Activated B cell treated with CpG ODN at 0.5 μM for 24 hours (primary cell): ENCODE measurements around the gene SEMA6A. TPM values are rescaled to one million over a fixed set of nuclear protein-coding genes. Genes with fewer than 3 reads are reported as not detected.

Source experiments
- ATAC-seq: fragments of 200-7000 bp; cut with Tn5 transposase; one replicate; pipeline ENCODE4 v1.10.0; 2021; ENCODE audit warnings: low read depth, mild to moderate bottlenecking, moderate library complexity
- CTCF ChIA-PET: fragments of 350-600 bp; sonication (Branson Sonifier 250); formaldehyde crosslinking; loops from one replicate; lab custom pipeline; 2021; ENCODE audit warnings: antibody characterized with exemption; lab: Charles Lee
- POLR2A ChIA-PET: fragments of 350-600 bp; sonication (Branson Sonifier 250); formaldehyde crosslinking; loops from one replicate; lab custom pipeline; 2021; ENCODE audit warnings: antibody characterized with exemption; lab: Charles Lee
- DNase-seq: peaks from one replicate; pipeline ENCODE4 v3.0.0; 2022
- H3K27ac Mint-ChIP-seq: one replicate; pipeline ENCODE4 v1.8.0; 2020; ENCODE audit warnings: mixed read lengths
- H3K27me3 Mint-ChIP-seq: one replicate; pipeline ENCODE4 v1.8.0; 2021; ENCODE audit warnings: mixed read lengths
- H3K36me3 Mint-ChIP-seq: one replicate; pipeline ENCODE4 v1.8.0; 2021; ENCODE audit warnings: low read depth, mixed read lengths
- H3K4me1 Mint-ChIP-seq: one replicate; pipeline ENCODE4 v1.8.0; 2021; ENCODE audit warnings: mixed read lengths
- H3K4me3 Mint-ChIP-seq: one replicate; pipeline ENCODE4 v1.8.0; 2020; ENCODE audit warnings: mild to moderate bottlenecking, mixed read lengths
- H3K9me3 Mint-ChIP-seq: one replicate; pipeline ENCODE4 v1.8.0; 2020; ENCODE audit warnings: mixed read lengths
- intact Hi-C: fragments of 100-400 bp; cut with micrococcal nuclease; formaldehyde crosslinking; loops from one replicate; pipeline ENCODE4 v1.15.1; 2024
- total RNA-seq: library from RNA; stranded (reverse); gene quantifications from 2 replicates; pipeline ENCODE4 v1.2.3, GENCODE V29; 2022
- TF ChIP-seq, protein P1 (sequence below): fragments of 200-600 bp; IDR thresholded peaks from one replicate; pipeline ENCODE4 v1.8.0; 2022; ENCODE audit warnings: antibody characterized with exemption, mild to moderate bottlenecking

The SEMA6A gene
- total RNA-seq, 1 donor from 2014 or later, result 0.20 TPM

DNA sequence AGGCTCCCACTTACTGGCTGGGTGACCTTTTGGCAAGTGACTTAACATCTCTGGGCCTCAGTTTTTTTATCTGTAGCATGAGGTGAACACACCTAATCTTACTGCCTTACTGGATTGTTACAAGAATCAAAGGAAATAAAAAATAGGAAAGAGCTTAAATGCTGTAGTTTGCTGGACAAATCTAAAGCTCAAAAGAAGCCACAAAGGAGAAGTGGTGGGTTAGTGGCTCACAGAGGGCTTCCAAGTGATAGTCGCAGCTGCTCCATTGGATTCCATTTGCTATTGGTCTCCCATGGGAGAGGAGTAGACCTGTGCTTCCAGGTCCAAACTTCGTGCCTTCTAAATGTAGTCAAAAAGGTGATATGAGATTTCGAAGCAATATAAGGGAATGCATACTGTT, 123.6 kb downstream of the SEMA6A start:
- DNase-seq, result no peak
- peaks cover 15% of the 10 kb centered on the region for H3K4me1 Mint-ChIP-seq
- TF ChIP-seq, protein P1, sequence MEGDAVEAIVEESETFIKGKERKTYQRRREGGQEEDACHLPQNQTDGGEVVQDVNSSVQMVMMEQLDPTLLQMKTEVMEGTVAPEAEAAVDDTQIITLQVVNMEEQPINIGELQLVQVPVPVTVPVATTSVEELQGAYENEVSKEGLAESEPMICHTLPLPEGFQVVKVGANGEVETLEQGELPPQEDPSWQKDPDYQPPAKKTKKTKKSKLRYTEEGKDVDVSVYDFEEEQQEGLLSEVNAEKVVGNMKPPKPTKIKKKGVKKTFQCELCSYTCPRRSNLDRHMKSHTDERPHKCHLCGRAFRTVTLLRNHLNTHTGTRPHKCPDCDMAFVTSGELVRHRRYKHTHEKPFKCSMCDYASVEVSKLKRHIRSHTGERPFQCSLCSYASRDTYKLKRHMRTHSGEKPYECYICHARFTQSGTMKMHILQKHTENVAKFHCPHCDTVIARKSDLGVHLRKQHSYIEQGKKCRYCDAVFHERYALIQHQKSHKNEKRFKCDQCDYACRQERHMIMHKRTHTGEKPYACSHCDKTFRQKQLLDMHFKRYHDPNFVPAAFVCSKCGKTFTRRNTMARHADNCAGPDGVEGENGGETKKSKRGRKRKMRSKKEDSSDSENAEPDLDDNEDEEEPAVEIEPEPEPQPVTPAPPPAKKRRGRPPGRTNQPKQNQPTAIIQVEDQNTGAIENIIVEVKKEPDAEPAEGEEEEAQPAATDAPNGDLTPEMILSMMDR, result no peak
- intact Hi-C loops, result no loop called here
- no peaks in the 10 kb centered on the region for H3K9me3 Mint-ChIP-seq
- peaks cover 27% of the 10 kb centered on the region for H3K36me3 Mint-ChIP-seq
- ChIA-PET POLR2A (no interaction called here), CTCF (no interaction called here)
- H3K27me3 Mint-ChIP-seq, result no peaks in the 10 kb centered on the region
- no peak overlapping the region for H3K4me3 Mint-ChIP-seq
- no peak overlapping the region for H3K27ac Mint-ChIP-seq
- ATAC-seq, result no peak

DNA sequence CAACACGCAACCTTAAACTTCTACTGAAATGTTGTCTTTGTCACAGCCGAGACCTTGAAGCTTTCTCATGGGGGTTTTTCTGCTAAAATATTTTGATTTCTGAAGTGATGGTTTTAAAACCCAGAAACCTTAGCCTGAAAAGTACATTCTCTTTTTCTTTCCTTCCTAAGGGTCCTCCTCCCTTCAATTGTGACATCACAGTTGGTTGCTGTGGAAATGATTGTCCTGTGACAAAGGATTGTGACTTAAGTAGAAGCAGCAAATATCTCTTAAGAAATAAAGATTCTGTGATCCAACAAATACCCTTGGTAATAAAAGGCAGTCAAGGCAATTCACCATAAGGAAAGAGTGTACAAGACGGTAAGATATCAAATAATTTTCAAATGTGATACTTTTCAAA, 125.2 kb downstream of the SEMA6A start:
- Mint-ChIP-seq H3K4me1 (peaks cover 10% of the 10 kb centered on the region), H3K36me3 (peaks cover 32% of the 10 kb centered on the region), H3K27ac (no peak overlapping the region), H3K9me3 (no peaks in the 10 kb centered on the region), H3K4me3 (no peak overlapping the region), H3K27me3 (no peaks in the 10 kb centered on the region)
- ChIA-PET CTCF (no interaction called here), POLR2A (no interaction called here)
- ATAC-seq (no peak), DNase-seq (no peak)
- TF ChIP-seq, protein P1, result no peak
- intact Hi-C loops, result no loop called here

DNA sequence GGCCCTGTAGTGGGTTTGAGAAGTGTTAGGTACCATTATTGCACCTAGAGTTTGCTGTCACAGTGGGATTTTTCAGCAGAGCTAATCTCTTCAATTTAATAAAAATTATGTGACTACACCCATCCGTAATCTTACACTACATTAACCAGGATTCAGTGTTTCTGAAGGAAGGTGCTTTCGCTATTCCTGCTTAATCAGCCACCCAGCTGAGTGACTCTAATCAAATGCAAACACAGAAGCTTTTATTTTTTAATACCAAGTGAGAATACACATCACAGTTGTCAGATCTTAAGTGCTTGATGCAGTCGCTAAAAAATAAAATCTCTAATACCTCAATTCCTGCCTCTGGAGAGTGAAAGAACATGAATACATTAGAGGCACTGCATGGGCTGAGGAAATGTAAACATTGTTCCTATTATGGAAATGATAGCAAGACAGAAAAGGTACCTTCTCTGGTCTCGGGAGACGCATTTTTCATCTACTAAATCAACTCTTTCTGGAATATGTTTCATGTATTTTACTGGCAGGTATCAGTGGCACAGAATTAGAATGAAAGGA, 125.7 kb downstream of the SEMA6A start:
- TF ChIP-seq, protein P1, result no peak
- intact Hi-C loops, result no loop called here
- CTCF ChIA-PET, result interaction anchor here (0.6 kb wide), 1 partner anchor 20 kb away, joined by 3 read pairs; no protein-coding TSS in a partner anchor
- Mint-ChIP-seq H3K36me3 (peaks cover 35% of the 10 kb centered on the region), H3K27ac (no peak overlapping the region), H3K4me1 (peaks cover 5% of the 10 kb centered on the region), H3K27me3 (no peaks in the 10 kb centered on the region), H3K4me3 (no peak overlapping the region), H3K9me3 (no peaks in the 10 kb centered on the region)
- no peak for ATAC-seq
- POLR2A ChIA-PET, result no interaction called here
- no peak for DNase-seq

DNA sequence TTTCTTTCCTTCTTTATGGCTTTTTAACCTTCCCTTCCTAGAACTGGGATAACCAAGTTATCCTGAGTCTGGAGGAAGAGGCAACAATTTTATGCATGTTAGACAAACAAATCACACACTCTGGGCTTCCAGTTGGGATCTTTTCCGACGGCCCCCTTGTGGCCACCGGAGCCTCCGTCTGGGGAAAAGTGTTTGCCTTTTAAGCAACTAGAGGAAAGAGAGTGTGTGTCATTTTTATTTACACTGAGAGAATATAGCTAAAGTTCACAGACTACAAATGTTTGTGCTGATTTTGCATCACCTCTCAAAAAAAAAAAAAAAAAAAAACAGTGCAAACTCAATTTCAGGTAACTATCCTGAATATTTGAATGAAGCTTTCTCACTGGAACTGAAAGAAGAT, 126.2 kb downstream of the SEMA6A start:
- Mint-ChIP-seq H3K9me3 (no peaks in the 10 kb centered on the region), H3K27ac (no peak overlapping the region), H3K4me1 (peaks cover 2% of the 10 kb centered on the region), H3K36me3 (peaks cover 39% of the 10 kb centered on the region), H3K4me3 (no peak overlapping the region), H3K27me3 (no peaks in the 10 kb centered on the region)
- TF ChIP-seq, protein P1, result no peak
- ATAC-seq (no peak), DNase-seq (no peak)
- intact Hi-C loops, result no loop called here
- ChIA-PET CTCF (interaction anchor here (0.6 kb wide), 1 partner anchor 19 kb away, joined by 3 read pairs; no protein-coding TSS in a partner anchor), POLR2A (no interaction called here)

- ATAC-seq, result no peak
- Mint-ChIP-seq H3K9me3 (no peaks in the 10 kb centered on the region), H3K36me3 (peaks cover 42% of the 10 kb centered on the region), H3K27ac (no peak overlapping the region), H3K27me3 (no peaks in the 10 kb centered on the region), H3K4me3 (no peak overlapping the region), H3K4me1 (no peaks in the 10 kb centered on the region)
- CTCF ChIA-PET, result no interaction called here
- TF ChIP-seq, protein P1, result no peak
- POLR2A ChIA-PET, result no interaction called here
- intact Hi-C loops, result no loop called here
- DNase-seq, result no peak
Observed at GRCh38 chr5:116446356-116447005, 128.1 kb downstream of the SEMA6A start.
